T-helper 17 cell (primary cell): ENCODE results near the gene ANTXRL. TPM values are rescaled to one million over a fixed set of nuclear protein-coding genes. Genes with fewer than 3 reads are reported as not detected.
"Not testable (repeated sequence)": the region's sequence is repeated elsewhere in the genome, so short reads cannot be mapped to it uniquely, and the experiment has no call there.

Source experiments
- ATAC-seq: fragments of 150-1000 bp; cut with Tn5 transposase; 2 replicates; pipeline ENCODE4 v1.10.0; 2021; ENCODE audit warnings: mild to moderate bottlenecking, moderate library complexity
- DNase-seq, 3 donors: peaks; one replicate each; pipeline versions ENCODE4 v3.0.0 to v3.0.0-alpha.2; 2020 to 2021
- H3K9me3 ChIP-seq: one replicate; pipeline ENCODE4 v1.7.0; 2013; ENCODE audit warnings: low read length, mild to moderate bottlenecking; ENCODE audit not compliant: control insufficient read depth, poor library complexity, severe bottlenecking
- H3K27ac Mint-ChIP-seq: one replicate; pipeline ENCODE4 v1.8.0; 2022; ENCODE audit warnings: mild to moderate bottlenecking, moderate library complexity, mixed read lengths
- H3K27me3 Mint-ChIP-seq: one replicate; pipeline ENCODE4 v1.8.0; 2022; ENCODE audit warnings: mixed read lengths
- H3K36me3 Mint-ChIP-seq: one replicate; pipeline ENCODE4 v1.8.0; 2022; ENCODE audit warnings: low read depth, mixed read lengths
- H3K4me1 Mint-ChIP-seq: one replicate; pipeline ENCODE4 v1.8.0; 2022; ENCODE audit warnings: mild to moderate bottlenecking, mixed read lengths
- H3K4me3 Mint-ChIP-seq: one replicate; pipeline ENCODE4 v1.8.0; 2022; ENCODE audit warnings: mild to moderate bottlenecking, moderate library complexity, mixed read lengths
- total RNA-seq, 4 donors: library from RNA in 2 of 4; stranded (reverse) in 2 of 4; gene quantifications; one replicate each; pipeline ENCODE4 v1.2.3 and lab custom pipeline; 2022 to 2026

Gene ANTXRL
- total RNA-seq, result not detected
- total RNA-seq (lab: John Stamatoyannopoulos, UW), result 0 to 0.08 reads per million in 2 donors

DNA sequence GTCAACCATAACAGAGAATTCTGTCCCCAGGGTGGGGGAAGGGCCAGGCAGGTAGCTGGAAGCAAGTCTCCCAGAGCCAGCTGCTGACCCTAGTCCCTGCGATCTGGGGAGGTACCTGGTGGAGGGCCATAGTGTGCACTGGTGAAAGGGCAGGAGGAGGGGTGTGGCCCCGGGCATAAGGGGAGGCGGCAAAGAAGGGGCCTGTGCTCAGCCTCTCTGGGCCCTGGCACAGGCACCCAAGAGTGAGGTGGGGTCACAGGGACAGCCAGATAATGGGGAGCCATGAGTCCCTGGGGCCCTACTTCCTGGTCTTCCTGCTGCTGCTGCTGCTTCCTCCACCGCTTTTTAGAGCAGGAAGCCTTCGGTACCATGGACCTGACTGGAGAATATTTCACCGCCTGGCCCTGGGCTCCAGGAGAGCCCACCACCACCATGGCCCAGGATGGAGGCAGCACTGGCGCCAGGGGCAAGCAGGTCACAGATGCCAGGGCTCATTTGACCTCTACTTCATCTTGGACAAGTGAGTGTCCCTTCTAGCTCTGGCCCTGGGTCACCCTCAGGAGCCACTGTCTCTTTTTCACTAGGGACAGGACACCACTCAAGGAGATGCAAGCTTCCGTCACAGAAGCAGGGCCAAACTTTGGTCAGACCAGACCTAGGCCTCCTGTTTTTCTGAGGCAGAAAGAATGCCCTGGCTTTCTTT lies at the start of gene ANTXRL:
Gene ANTXRL (plus strand): TSS at position 7 of the 703 bp plus-strand sequence. CDS start 266 bp downstream, at position 273.
- peak within 1 kb of the TSS; percentile 57 for H3K4me3 Mint-ChIP-seq
- no peaks in the 10 kb centered on the region for H3K27me3 Mint-ChIP-seq
- DNase-seq (no peak), ATAC-seq (no peak)
- H3K27ac Mint-ChIP-seq, result no peak within 1 kb of the TSS
- peaks cover 11% of the 10 kb centered on the region for H3K4me1 Mint-ChIP-seq
- H3K9me3 ChIP-seq, result no peaks in the 10 kb centered on the region
- peaks cover 2% of the 10 kb centered on the region for H3K36me3 Mint-ChIP-seq

DNA sequence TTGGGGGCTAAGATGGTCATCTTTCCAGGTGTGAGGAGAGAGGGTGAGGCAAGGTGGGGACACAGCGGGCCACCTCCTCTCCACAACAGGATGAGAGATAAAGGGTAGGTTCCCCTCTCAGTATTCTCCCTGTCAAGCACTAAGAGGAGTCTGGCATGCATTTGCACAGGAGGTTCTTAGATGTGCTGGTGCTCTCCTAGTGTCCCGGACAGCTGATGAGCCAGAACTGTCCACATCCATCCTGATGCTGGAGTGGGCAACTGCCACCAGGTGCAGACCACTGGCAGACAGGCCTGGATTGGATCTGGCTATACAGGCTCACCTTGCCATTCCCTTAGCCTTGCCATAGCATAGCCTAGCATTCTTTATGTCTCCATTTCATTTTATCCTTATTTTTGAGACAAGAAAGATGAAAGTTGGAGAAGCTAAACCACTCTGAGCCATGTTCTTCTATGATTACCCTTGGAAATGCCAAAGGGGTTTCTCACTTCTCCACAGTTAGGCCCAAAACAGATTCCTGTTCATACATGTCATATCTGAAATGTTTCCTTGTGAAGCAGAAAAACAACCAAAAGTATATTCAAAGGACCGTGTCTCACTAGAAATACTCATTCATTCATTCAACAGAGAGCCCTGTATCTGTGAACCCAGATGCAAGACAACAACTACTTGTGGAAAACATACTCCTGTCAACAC lies 48.8 kb upstream of the ANTXRL start:
- H3K36me3 Mint-ChIP-seq, result peaks cover 12% of the 10 kb centered on the region
- DNase-seq, result no peak
- no peak overlapping the region for H3K4me3 Mint-ChIP-seq
- H3K9me3 ChIP-seq, result no peaks in the 10 kb centered on the region
- H3K4me1 Mint-ChIP-seq, result peaks cover 20% of the 10 kb centered on the region
- peak overlapping the region; percentile 83 for H3K27ac Mint-ChIP-seq
- no peaks in the 10 kb centered on the region for H3K27me3 Mint-ChIP-seq
- no peak for ATAC-seq

DNA sequence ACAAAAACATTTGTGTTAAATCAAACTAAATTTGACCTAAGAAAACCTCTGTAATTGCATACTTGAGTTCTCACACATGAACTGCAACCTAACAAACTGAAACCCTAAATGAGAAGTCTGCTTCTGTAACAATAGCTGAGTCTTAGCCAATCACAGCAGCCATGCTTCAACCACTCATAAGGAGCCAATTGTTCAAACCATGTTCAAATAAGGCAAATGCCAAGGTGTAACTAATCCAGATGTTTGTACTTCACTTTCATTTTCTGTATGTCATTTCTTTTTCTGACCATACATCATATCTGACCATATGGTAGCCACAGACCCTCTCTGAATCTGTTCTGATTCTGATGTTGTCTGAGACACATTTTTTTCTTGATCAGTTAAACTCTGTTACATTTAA lies 47.5 kb upstream of the ANTXRL start:
- peaks cover 16% of the 10 kb centered on the region for H3K4me1 Mint-ChIP-seq
- H3K27me3 Mint-ChIP-seq, result no peaks in the 10 kb centered on the region
- no peaks in the 10 kb centered on the region for H3K9me3 ChIP-seq
- ATAC-seq (no peak), DNase-seq (no peak)
- H3K4me3 Mint-ChIP-seq, result no peak overlapping the region
- peaks cover 10% of the 10 kb centered on the region for H3K36me3 Mint-ChIP-seq
- no peak overlapping the region for H3K27ac Mint-ChIP-seq

DNA sequence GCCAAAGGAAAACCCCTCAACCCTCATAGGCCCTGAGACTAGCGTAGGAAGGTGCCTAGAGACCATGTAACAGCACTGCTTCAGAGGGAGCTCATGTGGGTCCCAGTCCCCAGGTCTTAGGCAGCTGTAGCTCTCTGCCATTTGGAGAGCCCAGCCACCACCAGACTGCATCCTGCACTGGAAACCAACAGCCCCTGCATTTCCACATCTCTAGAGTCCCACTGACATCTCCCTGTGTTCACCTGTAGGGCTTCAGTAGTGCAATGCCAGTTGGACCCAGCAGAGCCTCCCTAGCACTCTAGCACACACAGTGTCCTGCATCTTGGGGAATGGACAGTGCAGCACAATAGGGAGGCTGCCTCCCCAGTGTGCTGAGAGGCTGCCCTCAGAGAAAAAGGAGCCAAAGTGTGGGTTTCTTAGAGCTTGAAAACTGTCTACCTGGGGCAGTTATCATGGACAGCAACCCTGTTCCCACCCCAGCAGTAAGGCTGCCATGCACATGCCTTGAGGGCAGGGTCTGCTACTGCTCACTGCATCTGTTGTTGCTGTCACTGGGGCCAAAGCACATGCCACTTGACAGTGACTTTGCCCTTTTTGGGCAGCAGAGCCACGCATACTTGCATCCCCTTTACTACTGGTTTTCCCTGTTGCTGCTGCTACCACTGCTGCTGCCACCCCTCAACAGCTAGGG lies 46.7 kb upstream of the ANTXRL start:
- H3K9me3 ChIP-seq, result no peaks in the 10 kb centered on the region
- Mint-ChIP-seq H3K27ac (no peak overlapping the region), H3K4me3 (no peak overlapping the region), H3K4me1 (peaks cover 16% of the 10 kb centered on the region), H3K27me3 (no peaks in the 10 kb centered on the region), H3K36me3 (peaks cover 10% of the 10 kb centered on the region)
- DNase-seq (no peak), ATAC-seq (no peak)

DNA sequence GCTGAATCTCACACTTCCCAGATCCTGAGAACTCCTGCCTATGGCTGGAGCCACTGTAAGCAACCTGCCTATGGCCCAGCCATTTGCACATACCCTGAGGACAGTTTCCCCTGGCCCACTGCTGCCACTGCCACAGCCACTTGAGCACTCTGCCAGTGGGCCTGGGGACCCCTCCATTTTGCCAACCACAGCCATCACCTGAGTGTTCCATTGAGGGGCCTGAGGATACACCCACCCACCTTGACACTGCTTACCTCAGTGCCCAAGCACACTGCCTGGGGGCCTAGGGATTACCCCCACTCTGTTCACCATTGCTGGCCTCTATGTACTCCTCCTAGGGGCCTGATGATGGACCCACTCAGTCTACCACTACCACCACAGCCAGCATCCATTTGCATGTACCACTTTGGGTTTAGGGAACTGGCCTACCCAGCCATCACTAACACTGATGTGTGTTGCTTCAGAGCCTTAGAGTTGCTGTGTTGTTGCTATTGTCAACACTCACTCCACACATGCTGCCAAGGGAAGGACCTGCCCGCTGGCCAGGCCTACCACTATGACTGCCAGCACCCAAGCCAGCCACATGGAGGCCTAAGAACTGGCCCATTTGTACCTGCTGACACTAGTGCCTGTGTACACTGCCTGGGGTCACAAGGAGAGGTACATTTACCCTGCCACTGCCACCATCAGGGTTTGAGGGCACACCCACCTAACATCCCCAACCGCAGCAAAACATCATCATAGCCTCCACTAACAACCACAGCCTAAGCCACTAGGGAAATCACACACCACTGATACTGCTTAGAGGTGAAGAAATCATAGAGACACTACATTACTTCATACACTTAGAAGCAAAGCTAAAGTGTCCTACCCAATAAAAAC lies 45.9 kb upstream of the ANTXRL start:
- ATAC-seq (no peak), DNase-seq (no peak)
- no peaks in the 10 kb centered on the region for H3K27me3 Mint-ChIP-seq
- peaks cover 16% of the 10 kb centered on the region for H3K4me1 Mint-ChIP-seq
- H3K27ac Mint-ChIP-seq, result no peak overlapping the region
- no peaks in the 10 kb centered on the region for H3K9me3 ChIP-seq
- H3K4me3 Mint-ChIP-seq, result no peak overlapping the region
- peaks cover 10% of the 10 kb centered on the region for H3K36me3 Mint-ChIP-seq

DNA sequence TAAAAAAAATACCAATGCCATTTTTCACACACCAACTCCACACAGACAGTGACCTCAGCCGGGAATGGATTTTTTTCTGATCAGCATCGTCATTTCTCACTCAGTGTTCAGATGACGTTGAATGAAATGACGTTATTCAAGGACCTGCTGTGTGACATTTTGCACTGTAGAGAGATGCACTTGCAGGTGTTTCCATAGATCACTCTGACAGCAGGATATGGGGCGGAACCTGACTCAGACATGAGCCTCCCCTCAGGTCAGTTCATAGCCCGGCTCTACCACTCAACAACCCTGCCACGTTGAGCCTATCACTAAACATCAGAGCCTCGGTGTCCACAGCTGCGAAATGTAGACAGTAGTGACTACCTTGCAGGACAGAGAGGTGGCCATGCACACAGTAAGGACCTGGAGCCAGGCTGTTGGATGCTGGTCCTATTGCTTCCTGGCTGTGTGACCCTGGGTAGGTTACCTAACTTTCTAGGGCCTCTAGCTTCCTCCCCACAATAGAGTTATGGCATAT lies 41.4 kb upstream of the ANTXRL start:
- no peak overlapping the region for H3K4me3 Mint-ChIP-seq
- DNase-seq (no peak), ATAC-seq (no peak)
- no peak overlapping the region for H3K27ac Mint-ChIP-seq
- H3K4me1 Mint-ChIP-seq, result peaks cover 10% of the 10 kb centered on the region
- H3K9me3 ChIP-seq, result no peaks in the 10 kb centered on the region
- peaks cover 6% of the 10 kb centered on the region for H3K36me3 Mint-ChIP-seq
- no peaks in the 10 kb centered on the region for H3K27me3 Mint-ChIP-seq

DNA sequence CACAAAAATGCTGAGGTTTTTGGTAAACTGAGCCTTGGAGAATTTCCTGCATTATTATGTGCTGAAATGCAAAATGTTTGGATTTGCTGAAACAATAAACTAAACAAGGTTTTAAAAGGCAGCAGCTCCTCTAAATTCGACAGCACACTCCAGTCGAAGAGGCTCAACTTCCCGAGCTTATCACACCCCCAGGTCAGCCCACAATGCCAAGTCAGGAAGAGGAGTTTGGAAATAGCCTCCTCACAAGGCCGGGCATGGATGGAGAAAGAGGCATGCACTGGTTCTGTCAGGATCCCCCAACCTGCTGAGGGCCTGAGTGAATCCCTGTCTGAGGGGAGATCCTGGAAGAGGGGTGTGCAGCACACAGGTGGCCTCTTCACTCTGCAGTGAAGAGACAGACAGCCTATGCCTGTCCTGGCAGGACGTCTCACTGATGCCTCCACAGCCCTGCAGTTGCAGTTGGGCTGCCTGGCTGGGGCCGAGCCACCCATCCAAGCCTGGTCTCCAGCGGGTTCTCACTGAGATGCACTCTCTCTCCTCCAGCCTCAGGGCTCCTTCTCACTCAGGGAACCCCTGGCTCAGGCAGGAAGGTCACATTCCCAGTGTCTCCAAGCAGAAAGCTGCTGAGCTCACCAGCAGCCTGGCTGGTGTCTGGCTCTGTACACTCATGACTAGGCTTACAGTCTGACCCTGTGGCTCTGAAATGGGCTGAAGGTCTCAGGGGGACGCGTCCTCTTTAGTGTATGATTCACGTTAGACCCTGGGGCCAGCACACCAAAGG lies 40.2 kb upstream of the ANTXRL start:
- not testable (repeated sequence) for H3K27me3 Mint-ChIP-seq, H3K36me3 Mint-ChIP-seq, ATAC-seq, H3K4me3 Mint-ChIP-seq, H3K9me3 ChIP-seq, H3K4me1 Mint-ChIP-seq, H3K27ac Mint-ChIP-seq, DNase-seq

DNA sequence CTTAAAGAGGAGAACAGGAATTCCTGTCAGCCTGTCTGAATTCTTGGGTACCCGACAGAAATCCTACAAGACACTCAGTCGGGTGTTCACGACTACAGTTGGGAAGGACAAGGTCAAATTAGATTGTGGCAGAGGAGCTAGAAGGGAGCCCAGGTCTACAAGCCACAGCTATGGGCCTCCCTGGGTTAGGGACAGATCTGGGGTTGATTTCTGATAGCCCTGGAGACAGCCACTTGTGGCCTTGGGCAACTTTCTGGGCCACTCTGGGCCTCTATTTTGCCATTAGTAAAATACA lies 39.7 kb upstream of the ANTXRL start:
- Mint-ChIP-seq H3K27me3 (no peaks in the 10 kb centered on the region), H3K4me1 (peaks cover 9% of the 10 kb centered on the region), H3K4me3 (no peak overlapping the region), H3K36me3 (peaks cover 5% of the 10 kb centered on the region), H3K27ac (no peak overlapping the region)
- DNase-seq (no peak), ATAC-seq (no peak)
- H3K9me3 ChIP-seq, result no peaks in the 10 kb centered on the region

DNA sequence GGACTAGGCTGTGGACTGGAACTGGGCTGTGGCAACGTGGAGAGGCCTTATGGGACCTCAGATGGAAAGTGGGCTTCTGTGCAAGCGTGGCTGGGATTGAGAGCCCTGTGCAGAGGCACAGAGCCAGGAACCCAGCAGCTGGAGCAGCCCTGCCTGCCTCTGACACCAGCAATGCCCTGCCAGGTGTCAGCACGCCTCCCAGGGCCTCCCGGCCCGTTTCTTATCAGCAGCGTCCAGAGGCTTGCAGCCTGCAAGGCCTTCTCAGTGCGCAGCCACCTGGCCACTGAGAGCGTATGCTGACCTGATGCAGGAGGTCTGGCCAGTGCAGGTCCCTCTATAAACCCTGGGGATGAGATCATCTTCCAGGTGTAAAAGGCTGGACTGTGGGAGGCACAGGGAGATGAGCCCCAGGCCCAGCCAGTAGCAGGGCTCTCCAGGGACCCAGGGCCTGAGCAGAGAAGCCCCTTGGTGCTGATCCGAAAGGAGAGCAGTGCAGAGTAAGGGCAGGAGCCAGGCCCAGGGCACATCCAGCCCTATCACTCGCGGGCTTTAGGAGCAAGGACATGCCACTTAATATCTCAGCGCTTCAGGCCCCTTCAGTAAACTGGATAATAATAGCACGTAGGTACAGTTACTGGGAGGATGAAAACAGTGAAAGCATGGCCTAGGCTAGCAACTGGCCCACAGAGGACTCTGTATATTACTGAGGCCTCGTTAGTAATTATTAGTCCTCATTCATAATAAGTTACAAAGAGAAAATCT lies 38.8 kb upstream of the ANTXRL start:
- ATAC-seq, result no peak
- Mint-ChIP-seq H3K36me3 (peaks cover 5% of the 10 kb centered on the region), H3K4me1 (peaks cover 9% of the 10 kb centered on the region)

DNA sequence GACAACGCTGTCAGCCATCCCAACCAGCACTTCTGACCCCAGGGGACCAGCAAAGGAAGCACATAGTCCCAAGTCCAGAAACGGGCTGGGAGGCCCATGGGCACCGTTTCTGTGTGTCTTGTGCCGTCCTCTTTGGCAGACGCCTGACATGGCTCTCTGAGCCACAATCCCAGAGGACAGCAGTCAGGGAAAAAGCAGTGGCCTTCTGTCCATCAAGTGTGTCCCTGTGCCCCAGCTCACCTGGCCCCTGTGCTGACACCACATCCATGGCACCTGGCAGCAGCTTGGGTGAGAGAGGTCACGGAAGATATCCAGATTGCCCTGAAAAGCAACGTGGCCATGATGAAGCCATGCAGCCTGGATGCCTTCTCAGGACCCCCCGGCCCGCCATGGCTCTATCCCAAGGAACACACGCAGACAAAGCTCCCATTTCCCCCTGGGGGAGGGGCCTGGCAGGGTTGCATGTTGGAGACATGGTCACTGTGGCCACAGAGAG lies 38.1 kb upstream of the ANTXRL start:
- H3K27me3 Mint-ChIP-seq, result no peaks in the 10 kb centered on the region
- H3K4me1 Mint-ChIP-seq, result peaks cover 9% of the 10 kb centered on the region
- DNase-seq (no peak), ATAC-seq (no peak)
- peaks cover 5% of the 10 kb centered on the region for H3K36me3 Mint-ChIP-seq
- peak overlapping the region; percentile 84 for H3K27ac Mint-ChIP-seq
- H3K9me3 ChIP-seq, result no peaks in the 10 kb centered on the region
- H3K4me3 Mint-ChIP-seq, result no peak overlapping the region

More for the DNA sequence above, 38.8 kb upstream of the ANTXRL start:
- H3K27ac Mint-ChIP-seq, result peak overlapping the region; percentile 84
- H3K9me3 ChIP-seq, result no peaks in the 10 kb centered on the region
- H3K27me3 Mint-ChIP-seq, result no peaks in the 10 kb centered on the region
- H3K4me3 Mint-ChIP-seq, result no peak overlapping the region
- DNase-seq, result no peak

DNA sequence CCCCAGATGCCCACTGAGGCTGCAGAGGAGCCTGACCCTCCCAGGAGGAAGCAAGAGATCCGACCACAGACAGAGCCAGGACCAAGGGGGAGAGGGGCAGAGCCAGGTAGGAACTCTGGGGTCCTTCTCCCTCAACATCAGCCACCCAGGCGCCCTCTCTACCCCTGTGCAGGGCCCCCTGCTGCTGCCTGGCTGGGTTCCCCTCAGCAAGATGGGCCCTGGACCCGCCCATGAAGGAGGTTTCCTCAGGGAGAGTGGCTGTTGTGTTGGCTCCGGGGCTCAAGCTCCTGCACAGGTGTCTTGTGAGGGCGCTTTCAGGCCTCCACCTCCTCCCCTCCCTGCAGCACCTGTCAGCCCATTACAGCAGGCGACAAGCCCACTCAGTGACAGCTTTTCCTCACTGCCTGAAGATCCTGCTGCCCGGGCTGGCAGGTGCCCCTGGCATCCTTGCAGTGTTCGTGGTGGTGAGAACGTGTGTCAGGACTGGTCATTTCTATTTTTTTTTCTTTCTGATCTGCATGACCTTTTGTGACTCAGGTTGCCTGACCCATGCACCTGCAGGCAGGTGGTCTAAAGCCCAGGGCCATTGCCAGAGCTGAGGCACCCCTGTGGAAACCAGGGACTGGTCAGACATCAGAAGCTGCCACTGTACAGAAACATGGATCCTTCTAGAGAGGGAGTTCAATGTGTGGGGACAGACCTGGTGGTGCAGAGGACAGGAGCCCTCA lies 37.0 kb upstream of the ANTXRL start:
- H3K4me3 Mint-ChIP-seq, H3K27me3 Mint-ChIP-seq, H3K9me3 ChIP-seq, ATAC-seq, H3K27ac Mint-ChIP-seq, DNase-seq, H3K36me3 Mint-ChIP-seq: not testable (repeated sequence)
- H3K4me1 Mint-ChIP-seq, result peaks cover 11% of the 10 kb centered on the region
